Measurements from ENCODE around the gene PHF21B. TPM values are rescaled to one million over a fixed set of nuclear protein-coding genes. Genes with fewer than 3 reads are reported as not detected.

The PHF21B gene
- total and polyA plus RNA-seq, 2 of the 8 experiments (the other 6 are each of a cell fraction or from before 2014, with no cell fraction given): 19.3 to 68.1 TPM

DNA sequence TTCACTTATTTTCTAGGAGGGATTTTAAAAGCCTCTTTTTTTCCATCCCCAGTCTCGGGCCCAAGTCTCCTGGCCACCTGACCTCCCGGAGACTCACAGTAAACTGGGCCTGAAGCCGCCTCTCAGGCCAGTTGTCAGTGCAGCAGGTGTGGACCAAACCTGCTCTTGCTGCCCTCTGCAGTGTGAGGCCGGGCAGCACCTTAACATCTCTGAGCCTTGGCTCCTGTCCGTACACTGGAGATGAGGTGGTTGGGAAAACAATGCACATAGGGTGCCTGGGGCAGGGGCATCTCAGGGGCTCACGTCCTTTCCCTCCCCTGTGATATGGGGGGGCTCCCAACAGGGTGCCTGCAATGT lies 45.1 kb downstream of the PHF21B start:
- H3K79me2 ChIP-seq (ENCODE audit: control insufficient read depth in 1 of 2, insufficient read depth in 2 of 2, low read length in 2 of 2): peaks cover 0 to 14% of the 10 kb centered on the region in 2 experiments; a peak in 1 of 4 replicates
- no peak overlapping the region for H3K4me2 ChIP-seq (ENCODE audit: insufficient read depth in 1 of 2, low read depth in 2 of 2, low read length in 2 of 2)

More for the DNA sequence above, 45.1 kb downstream of the PHF21B start:
- H3K36me3 ChIP-seq (ENCODE audit: control insufficient read depth in 2 of 4, insufficient read depth in 4 of 4, low read length in 3 of 4): peaks cover 0 to 21% (median 5%) of the 10 kb centered on the region in 4 experiments; a peak in 6 of 8 replicates
- 0 out of 2 replicates have a peak overlapping the region, but pooled peaks have one; percentile 30 for H2BK5ac ChIP-seq (ENCODE audit: low read depth, low read length)
- H3K4ac ChIP-seq (replicated peaks; ENCODE audit: insufficient read length, low read depth, low read length): no peak overlapping the region
- DNase-seq (ENCODE audit: low read depth in 1 of 2, low spot score in 2 of 2) (no peak), FAIRE-seq (no peak)
- H2BK20ac ChIP-seq (ENCODE audit: low read length): no peak overlapping the region
- H3K14ac ChIP-seq (ENCODE audit: insufficient read length): no peak overlapping the region
- POLR2A ChIA-PET (ENCODE audit: partially characterized antibody): interaction anchor here (0.6 to 1.7 kb wide), 4 partner anchors 9 to 39 kb away, joined by 3 to 5 read pairs (median 3); no protein-coding TSS in a partner anchor
- H3K4me3 ChIP-seq (ENCODE audit: extremely low read depth in 1 of 4, insufficient read depth in 2 of 4, low read depth in 3 of 4, low read length in 4 of 4): no peak overlapping the region
- TF ChIP-seq, protein P1, sequence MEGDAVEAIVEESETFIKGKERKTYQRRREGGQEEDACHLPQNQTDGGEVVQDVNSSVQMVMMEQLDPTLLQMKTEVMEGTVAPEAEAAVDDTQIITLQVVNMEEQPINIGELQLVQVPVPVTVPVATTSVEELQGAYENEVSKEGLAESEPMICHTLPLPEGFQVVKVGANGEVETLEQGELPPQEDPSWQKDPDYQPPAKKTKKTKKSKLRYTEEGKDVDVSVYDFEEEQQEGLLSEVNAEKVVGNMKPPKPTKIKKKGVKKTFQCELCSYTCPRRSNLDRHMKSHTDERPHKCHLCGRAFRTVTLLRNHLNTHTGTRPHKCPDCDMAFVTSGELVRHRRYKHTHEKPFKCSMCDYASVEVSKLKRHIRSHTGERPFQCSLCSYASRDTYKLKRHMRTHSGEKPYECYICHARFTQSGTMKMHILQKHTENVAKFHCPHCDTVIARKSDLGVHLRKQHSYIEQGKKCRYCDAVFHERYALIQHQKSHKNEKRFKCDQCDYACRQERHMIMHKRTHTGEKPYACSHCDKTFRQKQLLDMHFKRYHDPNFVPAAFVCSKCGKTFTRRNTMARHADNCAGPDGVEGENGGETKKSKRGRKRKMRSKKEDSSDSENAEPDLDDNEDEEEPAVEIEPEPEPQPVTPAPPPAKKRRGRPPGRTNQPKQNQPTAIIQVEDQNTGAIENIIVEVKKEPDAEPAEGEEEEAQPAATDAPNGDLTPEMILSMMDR (IDR thresholded peaks at IDR 0.05; ENCODE audit: control extremely low read depth in 1 of 3, insufficient read depth in 1 of 3, low read depth in 1 of 3, low read length in 3 of 3): peak in 2 of 3 experiments; percentile 9 to 13; a peak in 2 of 4 replicates
- TF ChIP-seq, protein P2, sequence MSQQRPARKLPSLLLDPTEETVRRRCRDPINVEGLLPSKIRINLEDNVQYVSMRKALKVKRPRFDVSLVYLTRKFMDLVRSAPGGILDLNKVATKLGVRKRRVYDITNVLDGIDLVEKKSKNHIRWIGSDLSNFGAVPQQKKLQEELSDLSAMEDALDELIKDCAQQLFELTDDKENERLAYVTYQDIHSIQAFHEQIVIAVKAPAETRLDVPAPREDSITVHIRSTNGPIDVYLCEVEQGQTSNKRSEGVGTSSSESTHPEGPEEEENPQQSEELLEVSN (IDR thresholded peaks at IDR 0.05): no peak
- TF ChIP-seq KDM1A (IDR thresholded peaks at IDR 0.05; ENCODE audit: borderline replicate concordance, low read length) (no peak), POLR2A (IDR thresholded peaks at IDR 0.05; ENCODE audit: control extremely low read depth in 1 of 2, low read depth in 2 of 2, low read length in 2 of 2) (0 out of 3 replicates have a peak, but pooled peaks of 1 of the 2 experiments have one; percentile 35)
- H4K5ac ChIP-seq (ENCODE audit: insufficient read length, low read depth, low read length): no peak overlapping the region
- no peaks in the 10 kb centered on the region for H3K27me3 ChIP-seq (replicated peaks in 1 of 4; ENCODE audit: control insufficient read depth in 3 of 4, extremely low read depth in 1 of 4, insufficient read depth in 3 of 4, low read length in 3 of 4)
- H3K79me1 ChIP-seq (ENCODE audit: low read depth, low read length): peaks cover 16% of the 10 kb centered on the region; the same call in 1 of the 2 replicates
- CTCF ChIA-PET (ENCODE audit: partially characterized antibody): interaction anchor here (1.1 kb wide), 1 partner anchor 8 kb away, joined by 3 read pairs; no protein-coding TSS in a partner anchor
- no peak overlapping the region for H2AFZ ChIP-seq (ENCODE audit: low read length)
- WGBS, 2 experiments (ENCODE audit: extremely low coverage in 1 of 2, insufficient coverage in 1 of 2, insufficient read length in 1 of 2, insufficient replicate concordance in 2 of 2, low coverage in 1 of 2, low lambda C conversion rate in 2 of 2, missing lambda C conversion rate in 1 of 2): 75% methylated on average over 6 of the region's 6 CpGs; no CpG with 5 or more reads in 1 of the 2 experiments
- peaks cover 0 to 30% (median 6%) of the 10 kb centered on the region in 4 experiments; a peak in 6 of 7 replicates for H3K4me1 ChIP-seq (replicated peaks in 1 of 4; ENCODE audit: control insufficient read depth in 3 of 4, insufficient read depth in 4 of 4, low read length in 3 of 4)
- H2BK12ac ChIP-seq (ENCODE audit: low read depth, low read length): no peak overlapping the region
- H4K20me1 ChIP-seq (replicated peaks in 1 of 2; ENCODE audit: control insufficient read depth in 1 of 2, insufficient read depth in 2 of 2, low read length in 2 of 2): peaks cover 2 to 33% of the 10 kb centered on the region in 2 experiments
- H2AK5ac ChIP-seq (ENCODE audit: low read depth, low read length): no peak overlapping the region
- no peaks in the 10 kb centered on the region for H3K23me2 ChIP-seq (ENCODE audit: low read depth, low read length)
- no peak overlapping the region for H4K8ac ChIP-seq (ENCODE audit: extremely low read depth, insufficient read depth, low read length)
- H3K9ac ChIP-seq (replicated peaks in 1 of 4; ENCODE audit: extremely low read depth in 1 of 4, low read depth in 3 of 4, low read length in 3 of 4): no peak overlapping the region
- H3K23ac ChIP-seq (ENCODE audit: insufficient read length): no peak overlapping the region
- H2BK120ac ChIP-seq (replicated peaks; ENCODE audit: low read depth, low read length): no peak overlapping the region
- no peak overlapping the region for H4K91ac ChIP-seq (replicated peaks; ENCODE audit: insufficient read length, low read length)
- H3K27ac ChIP-seq (ENCODE audit: low read depth, low read length): peak overlapping the region; percentile 35; the same call in 1 of the 2 replicates
- H3K56ac ChIP-seq (replicated peaks; ENCODE audit: insufficient read length, low read depth, low read length): no peak overlapping the region
- peaks cover 0 to 2% of the 10 kb centered on the region in 2 experiments; a peak in 1 of 4 replicates for H3K9me3 ChIP-seq (ENCODE audit: insufficient read depth in 2 of 2, low read depth in 1 of 2, low read length in 1 of 2)
- H2BK15ac ChIP-seq (ENCODE audit: low read length): no peak overlapping the region
- no peak overlapping the region; the same call in 1 of the 2 replicates for H3K18ac ChIP-seq (ENCODE audit: extremely low read depth, low read length)

Measured in H1 (cell line).